Upper lobe of left lung (tissue), 6 donors: ENCODE data around the gene PTPRN2. TPM values are rescaled to one million over a fixed set of nuclear protein-coding genes. Genes with fewer than 3 reads are reported as not detected.

Experiments used
- ATAC-seq, 2 donors: fragments of 200-7000 bp; cut with Tn5 transposase; one replicate each; pipeline ENCODE4 v1.9.1; 2022; ENCODE audit warnings: mild to moderate bottlenecking in 2 of 2, moderate library complexity in 2 of 2; ENCODE audit not compliant: low FRiP score in 2 of 2
- DNase-seq, 2 donors: peaks; one replicate each; pipeline ENCODE4 v3.0.0-alpha.2; 2019 to 2020
- H3K27ac ChIP-seq, 4 donors: fragments of 200-600 bp; sonication (generic); one replicate each; pipeline ENCODE4 v1.5.1; 2016 to 2019
- H3K27me3 ChIP-seq, 4 donors: fragments of 200-600 bp; sonication (generic); one replicate each; pipeline ENCODE4 v1.5.1; 2017 to 2019
- H3K36me3 ChIP-seq, 4 donors: fragments of 200-600 bp; sonication (generic); one replicate each; pipeline ENCODE4 v1.5.1; 2016 to 2019
- H3K4me1 ChIP-seq, 4 donors: fragments of 200-600 bp; sonication (generic); one replicate each; pipeline ENCODE4 v1.5.1; 2018 to 2019
- H3K4me3 ChIP-seq, 4 donors: fragments of 200-600 bp; sonication (generic); one replicate each; pipeline ENCODE4 v1.5.1; 2017 to 2019; ENCODE audit warnings: mild to moderate bottlenecking in 2 of 4, moderate library complexity in 1 of 4
- H3K9me3 ChIP-seq, 4 donors: fragments of 200-600 bp; sonication (generic); one replicate each; pipeline ENCODE4 v1.5.1; 2018 to 2019
- EP300 ChIP-seq, 4 donors: sonication (generic); formaldehyde crosslinking; IDR thresholded peaks; one replicate each; pipeline ENCODE4 v1.5.1; 2017; ENCODE audit warnings: antibody characterized with exemption in 4 of 4, control low read depth in 2 of 4
- POLR2A ChIP-seq, 4 donors: fragments of 450-650 bp; IDR thresholded peaks; one replicate each; pipeline ENCODE4 v1.5.1; 2016 to 2017; ENCODE audit warnings: antibody characterized with exemption in 4 of 4, mild to moderate bottlenecking in 2 of 4
- POLR2AphosphoS5 ChIP-seq, 2 donors: sonication (generic); formaldehyde crosslinking; IDR thresholded peaks; one replicate each; pipeline ENCODE4 v1.5.1; 2017; ENCODE audit warnings: antibody characterized with exemption in 2 of 2
- WGBS, 2 donors: methylation state at CpG; one replicate each; pipeline ENCODE4 v1.1.5; 2017 to 2018; 5-methylcytosine and 5-hydroxymethylcytosine counted together
- total RNA-seq, 6 donors: library from RNA; depleted of rRNA in 4 of 6; stranded (reverse); fragments of >200 nt in 4 of 6; gene quantifications; one replicate each; pipeline versions ENCODE4 v1.1.0 to v1.2.1, GENCODE V29; 2016 to 2021
- TF ChIP-seq, protein P1 (sequence below), 6 experiments: fragments of 450-650 bp in 4 of 6; fragments of 200-600 bp in 2 of 6; sonication (generic) in 2 of 6; IDR thresholded peaks; one replicate each; pipeline ENCODE4 v1.5.1; 2016 to 2019; ENCODE audit warnings: antibody characterized with exemption in 6 of 6
- donor health status: DM: no; HTN: no; CAD: no; lungs with moderate emphysema.
- donor health status: DM: no; HTN: yes; CAD: no; lungs with severe emphysema.

The PTPRN2 gene
- total RNA-seq, 6 donors from 2014 or later = 3.3 to 7.9 (median 5.2) TPM

GRCh38 chr7:157709531-157710251 is 877.9 kb downstream of the PTPRN2 start:
- WGBS, 2 donors = 81 to 84% methylated on average over 11 to 26 of the region's 26 CpGs
- H3K9me3 ChIP-seq = no peaks in the 10 kb centered on the region
- no peaks in the 10 kb centered on the region for H3K27me3 ChIP-seq
- DNase-seq (no peak), ATAC-seq (no peak)
- no peak overlapping the region for H3K27ac ChIP-seq
- TF ChIP-seq POLR2A (IDR thresholded peaks at IDR 0.05) (no peak), POLR2AphosphoS5 (IDR thresholded peaks at IDR 0.05) (no peak), EP300 (IDR thresholded peaks at IDR 0.05) (no peak)
- TF ChIP-seq, protein P1, sequence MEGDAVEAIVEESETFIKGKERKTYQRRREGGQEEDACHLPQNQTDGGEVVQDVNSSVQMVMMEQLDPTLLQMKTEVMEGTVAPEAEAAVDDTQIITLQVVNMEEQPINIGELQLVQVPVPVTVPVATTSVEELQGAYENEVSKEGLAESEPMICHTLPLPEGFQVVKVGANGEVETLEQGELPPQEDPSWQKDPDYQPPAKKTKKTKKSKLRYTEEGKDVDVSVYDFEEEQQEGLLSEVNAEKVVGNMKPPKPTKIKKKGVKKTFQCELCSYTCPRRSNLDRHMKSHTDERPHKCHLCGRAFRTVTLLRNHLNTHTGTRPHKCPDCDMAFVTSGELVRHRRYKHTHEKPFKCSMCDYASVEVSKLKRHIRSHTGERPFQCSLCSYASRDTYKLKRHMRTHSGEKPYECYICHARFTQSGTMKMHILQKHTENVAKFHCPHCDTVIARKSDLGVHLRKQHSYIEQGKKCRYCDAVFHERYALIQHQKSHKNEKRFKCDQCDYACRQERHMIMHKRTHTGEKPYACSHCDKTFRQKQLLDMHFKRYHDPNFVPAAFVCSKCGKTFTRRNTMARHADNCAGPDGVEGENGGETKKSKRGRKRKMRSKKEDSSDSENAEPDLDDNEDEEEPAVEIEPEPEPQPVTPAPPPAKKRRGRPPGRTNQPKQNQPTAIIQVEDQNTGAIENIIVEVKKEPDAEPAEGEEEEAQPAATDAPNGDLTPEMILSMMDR (IDR thresholded peaks at IDR 0.05) = no peak
- H3K36me3 ChIP-seq = no peaks in the 10 kb centered on the region
- no peak overlapping the region for H3K4me3 ChIP-seq
- H3K4me1 ChIP-seq = no peaks in the 10 kb centered on the region

GRCh38 chr7:157708919-157709295 is 878.7 kb downstream of the PTPRN2 start:
- Histone ChIP-seq H3K36me3 (no peaks in the 10 kb centered on the region), H3K9me3 (no peaks in the 10 kb centered on the region), H3K4me1 (no peaks in the 10 kb centered on the region), H3K27ac (no peak overlapping the region), H3K4me3 (no peak overlapping the region), H3K27me3 (no peaks in the 10 kb centered on the region)
- no peak for DNase-seq
- 65 to 67% methylated on average over 5 to 9 of the region's 9 CpGs for WGBS, 2 donors
- no peak for ATAC-seq
- TF ChIP-seq POLR2AphosphoS5 (IDR thresholded peaks at IDR 0.05) (no peak), EP300 (IDR thresholded peaks at IDR 0.05) (no peak), POLR2A (IDR thresholded peaks at IDR 0.05) (no peak)
- TF ChIP-seq, protein P1 (IDR thresholded peaks at IDR 0.05) = no peak

- no peaks in the 10 kb centered on the region for H3K4me1 ChIP-seq
- DNase-seq = peak in 1 of 2 donors; percentile 18
- no peak for ATAC-seq
- H3K27ac ChIP-seq = no peak overlapping the region
- TF ChIP-seq POLR2AphosphoS5 (IDR thresholded peaks at IDR 0.05) = no peak
- TF ChIP-seq, protein P1 (IDR thresholded peaks at IDR 0.05) = no peak
- no peak for TF ChIP-seq EP300 (IDR thresholded peaks at IDR 0.05)
- no peak for TF ChIP-seq POLR2A (IDR thresholded peaks at IDR 0.05)
- H3K9me3 ChIP-seq = no peaks in the 10 kb centered on the region
- no peaks in the 10 kb centered on the region for H3K27me3 ChIP-seq
- 69 to 70% methylated on average over 16 to 23 of the region's 23 CpGs for WGBS, 2 donors
- H3K36me3 ChIP-seq = no peaks in the 10 kb centered on the region
- H3K4me3 ChIP-seq = no peak overlapping the region
Measured at GRCh38 chr7:157707983-157708918, 879.4 kb downstream of the PTPRN2 start.

DNA sequence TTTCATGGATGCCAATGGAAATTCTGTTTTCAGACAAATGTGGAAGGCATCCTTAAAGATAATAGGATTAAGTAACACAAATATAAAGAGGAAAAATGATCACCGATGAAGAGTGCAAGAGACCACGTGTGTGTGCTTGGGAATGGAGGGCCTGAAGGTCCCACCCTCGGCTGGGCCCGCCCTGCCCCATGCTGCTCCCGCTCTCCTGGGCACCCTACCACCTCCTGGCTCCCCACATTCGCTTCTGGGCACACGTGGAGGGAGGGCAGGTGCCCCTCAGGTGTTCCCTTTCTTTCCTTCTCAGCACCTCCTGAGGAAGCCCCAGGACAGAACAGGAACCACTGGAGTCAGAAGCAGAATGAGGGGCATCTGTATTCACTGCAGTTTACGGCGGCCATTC is 883.3 kb downstream of the PTPRN2 start:
- peaks cover 0 to 4% (median 0%) of the 10 kb centered on the region in 4 donors for H3K27me3 ChIP-seq
- ATAC-seq (no peak), DNase-seq (peak in 1 of 2 donors; percentile 17)
- no peak overlapping the region for H3K27ac ChIP-seq
- no peaks in the 10 kb centered on the region for H3K4me1 ChIP-seq
- no peaks in the 10 kb centered on the region for H3K36me3 ChIP-seq
- H3K9me3 ChIP-seq = no peaks in the 10 kb centered on the region
- no peak overlapping the region for H3K4me3 ChIP-seq
- WGBS, 2 donors = 79 to 80% methylated on average over 9 of the region's 9 CpGs
- TF ChIP-seq POLR2AphosphoS5 (IDR thresholded peaks at IDR 0.05) (no peak), POLR2A (IDR thresholded peaks at IDR 0.05) (no peak), EP300 (IDR thresholded peaks at IDR 0.05) (no peak)
- TF ChIP-seq, protein P1 (IDR thresholded peaks at IDR 0.05) = no peak
